IMR-90 (cell line): ENCODE measurements around the gene SGK1. TPM values are rescaled to one million over a fixed set of nuclear protein-coding genes. Genes with fewer than 3 reads are reported as not detected.

Source experiments
- ATAC-seq: fragments of 200-7000 bp; cut with Tn5 transposase; 2 replicates; pipeline ENCODE4 v1.9.1; 2020; ENCODE audit warnings: low read depth, mild to moderate bottlenecking, moderate library complexity
- BruUV-seq: library from RNA; stranded (reverse); fragments of 400-500 nt; replicated peaks from 2 replicates; lab custom pipeline; 2021; lab: Mats Ljungman, UMichigan
- CTCF ChIA-PET: fragments of 300-600 bp; formaldehyde crosslinking; extraction: SDS; loops from one replicate; lab custom pipeline; 2021; ENCODE audit warnings: antibody characterized with exemption; lab: Yijun Ruan, JAX
- POLR2A ChIA-PET: fragments of 300-600 bp; sonication (Branson Sonifier 250); formaldehyde crosslinking; loops from one replicate; lab custom pipeline; 2022; ENCODE audit warnings: antibody characterized with exemption; ENCODE audit not compliant: unreplicated experiment; lab: Charles Lee
- DNase-seq: peaks from one replicate; pipeline ENCODE4 v3.0.0; 2013
- H2AFZ ChIP-seq: replicated peaks from 2 replicates; pipeline ENCODE3; 2013; ENCODE audit warnings: low read length, mild to moderate bottlenecking; ENCODE audit not compliant: poor library complexity
- H2AK5ac ChIP-seq: 2 replicates; pipeline ENCODE4 v1.6.1; 2013; ENCODE audit warnings: low read depth, low read length, inconsistent platforms
- H2AK9ac ChIP-seq: replicated peaks from 2 replicates; pipeline ENCODE3; 2013; ENCODE audit warnings: mild to moderate bottlenecking, low read depth, low read length, moderate library complexity; ENCODE audit not compliant: poor library complexity
- H2BK120ac ChIP-seq: 2 replicates; pipeline ENCODE4 v1.6.1; 2013; ENCODE audit warnings: low read depth, low read length, inconsistent platforms
- H2BK15ac ChIP-seq: 3 replicates; pipeline ENCODE4 v1.6.1; 2013; ENCODE audit warnings: low read depth, low read length, inconsistent platforms
- H2BK20ac ChIP-seq: 2 replicates; pipeline ENCODE4 v1.6.1; 2013; ENCODE audit warnings: low read depth, mild to moderate bottlenecking, inconsistent platforms, low read length, moderate library complexity
- H2BK5ac ChIP-seq: 2 replicates; pipeline ENCODE4 v1.6.1; 2013; ENCODE audit warnings: mild to moderate bottlenecking, low read depth, low read length, inconsistent platforms; ENCODE audit not compliant: poor library complexity, severe bottlenecking
- H3K14ac ChIP-seq: replicated peaks from 2 replicates; pipeline ENCODE4 v1.6.1; 2013; ENCODE audit warnings: low read depth, low read length, inconsistent platforms
- H3K18ac ChIP-seq: 2 replicates; pipeline ENCODE4 v1.6.1; 2013; ENCODE audit warnings: low read depth, low read length, control low read depth
- H3K23ac ChIP-seq: 2 replicates; pipeline ENCODE4 v1.6.1; 2013; ENCODE audit warnings: low read depth, low read length, inconsistent platforms
- H3K27ac ChIP-seq: 2 replicates; pipeline ENCODE4 v1.5.1; 2013; ENCODE audit warnings: mild to moderate bottlenecking, control low read depth, low read length; ENCODE audit not compliant: insufficient read depth
- H3K27me3 ChIP-seq: 2 replicates; pipeline ENCODE4 v1.6.1; 2013; ENCODE audit warnings: low read length; ENCODE audit not compliant: control insufficient read depth, insufficient read depth
- H3K36me3 ChIP-seq: 2 replicates; pipeline ENCODE4 v1.6.1; 2013; ENCODE audit warnings: low read length, mixed read lengths; ENCODE audit not compliant: control insufficient read depth, insufficient read depth
- H3K4ac ChIP-seq: 2 replicates; pipeline ENCODE4 v1.6.1; 2013; ENCODE audit warnings: low read depth, low read length, inconsistent platforms
- H3K4me1 ChIP-seq: 2 replicates; pipeline ENCODE4 v1.6.1; 2013; ENCODE audit warnings: low read length, mixed read lengths; ENCODE audit not compliant: control insufficient read depth, insufficient read depth
- H3K4me2 ChIP-seq: 2 replicates; pipeline ENCODE4 v1.6.1; 2013; ENCODE audit warnings: low read depth, mild to moderate bottlenecking, control low read depth, low read length, moderate library complexity
- H3K4me3 ChIP-seq: 2 replicates; pipeline ENCODE4 v1.5.1; 2013; ENCODE audit warnings: low read depth, mild to moderate bottlenecking, control low read depth, low read length, moderate library complexity; ENCODE audit not compliant: insufficient read depth
- H3K56ac ChIP-seq: 2 replicates; pipeline ENCODE4 v1.6.1; 2013; ENCODE audit warnings: low read length, inconsistent platforms; ENCODE audit not compliant: insufficient read depth; ENCODE audit errors: extremely low read depth
- H3K79me1 ChIP-seq, 2 experiments: 2 replicates each; pipeline ENCODE4 v1.6.1; 2013; ENCODE audit warnings: low read length in 2 of 2, inconsistent platforms in 1 of 2, low read depth in 1 of 2
- H3K9ac ChIP-seq: 2 replicates; pipeline ENCODE4 v1.6.1; 2013; ENCODE audit warnings: low read depth, low read length, control low read depth
- H3K9me1 ChIP-seq: 2 replicates; pipeline ENCODE4 v1.6.1; 2013; ENCODE audit warnings: low read length, inconsistent platforms; ENCODE audit not compliant: insufficient read depth
- H3K9me3 ChIP-seq: 2 replicates; pipeline ENCODE4 v1.6.1; 2013; ENCODE audit warnings: low read length; ENCODE audit not compliant: control insufficient read depth, insufficient read depth
- H4K20me1 ChIP-seq: 2 replicates; pipeline ENCODE4 v1.6.1; 2013; ENCODE audit warnings: low read length, inconsistent platforms; ENCODE audit not compliant: insufficient read depth
- H4K5ac ChIP-seq: 2 replicates; pipeline ENCODE4 v1.6.1; 2013; ENCODE audit warnings: mild to moderate bottlenecking, low read depth, low read length, control low read depth
- H4K8ac ChIP-seq, 2 experiments: 2 replicates each; pipeline ENCODE4 v1.6.1; 2013; ENCODE audit warnings: low read depth in 2 of 2, low read length in 2 of 2, control low read depth in 1 of 2, inconsistent platforms in 1 of 2
- H4K91ac ChIP-seq: 2 replicates; pipeline ENCODE4 v1.6.1; 2013; ENCODE audit warnings: low read depth, low read length, inconsistent platforms; ENCODE audit not compliant: insufficient read depth
- BHLHE40 ChIP-seq: fragments of 150-350 bp; IDR thresholded peaks from 2 replicates; pipeline ENCODE4 v1.6.1; 2016; ENCODE audit warnings: mild to moderate bottlenecking, low read depth, low read length
- WGBS, 2 experiments: methylation state at CpG; one replicate each; pipeline versions ENCODE4 v1.1.5 to v1.1.7; 2013; ENCODE audit warnings: missing lambda C conversion rate in 2 of 2; ENCODE audit not compliant: insufficient read length in 1 of 2; ENCODE audit errors: extremely low coverage in 2 of 2; 5-methylcytosine and 5-hydroxymethylcytosine counted together
- dilution Hi-C: fragments of 300-500 bp; cut with HindIII; formaldehyde crosslinking; loops from one replicate; pipeline ENCODE4 v1.14.3; 2018; ENCODE audit warnings: low sequenced_read_pairs; ENCODE audit not compliant: unreplicated experiment
- in situ Hi-C: fragments of 300-500 bp; cut with MboI; formaldehyde crosslinking; loops from 3 replicates; pipeline ENCODE4 v1.14.3; 2019; ENCODE audit warnings: low sequenced_read_pairs, inconsistent platforms, mixed read lengths
- intact Hi-C: fragments of 100-400 bp; cut with micrococcal nuclease; formaldehyde crosslinking; loops from 2 replicates; pipeline ENCODE4 v1.10.0; 2022
- polyA plus RNA-seq, 3 experiments: library from polyadenylated mRNA; depleted of rRNA; stranded (reverse); fragments of >200 nt; gene quantifications; 2 replicates each; pipeline ENCODE4 v1.2.3, GENCODE V29; 2012; ENCODE audit warnings: low replicate concordance in 1 of 3
- total RNA-seq: library from RNA; depleted of rRNA; stranded (reverse); fragments of >200 nt; gene quantifications from 2 replicates; pipeline ENCODE4 v1.2.3, GENCODE V29; 2012

SGK1 gene
- total and polyA plus RNA-seq, 2 of the 4 experiments (the other 2 are of a cell fraction): 121 to 255 TPM

DNA sequence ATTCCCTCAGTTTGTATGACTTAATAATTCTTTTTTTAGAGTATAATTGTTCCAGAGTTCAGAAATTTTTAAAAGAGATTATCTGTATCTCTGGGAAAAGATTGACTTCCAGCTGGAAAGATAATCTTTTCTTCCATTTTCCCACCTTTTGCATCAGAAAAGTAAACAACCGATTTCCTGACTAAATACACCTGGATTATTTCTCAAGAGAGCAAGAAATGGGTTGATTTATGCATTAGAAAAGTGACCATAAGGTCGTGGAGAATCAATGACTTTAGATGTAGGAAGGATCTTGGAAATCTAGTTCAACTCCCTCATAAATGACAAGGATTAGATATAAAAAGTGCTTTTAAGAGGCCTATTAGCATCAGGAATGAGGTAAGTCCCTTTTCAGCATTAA lies 79.9 kb downstream of the SGK1 start:
- no peak overlapping the region for H3K14ac ChIP-seq
- no peaks in the 10 kb centered on the region for H3K27me3 ChIP-seq
- H3K4me1 ChIP-seq: peaks cover 5% of the 10 kb centered on the region; the same call in 1 of the 2 replicates
- WGBS, 2 experiments: no CpG with 5 or more reads among the region's 2 CpGs
- in situ Hi-C loops (no loop called here), intact Hi-C loops (no loop called here), dilution Hi-C loops (no loop called here)
- H4K5ac ChIP-seq: no peak overlapping the region
- no peaks in the 10 kb centered on the region for H4K20me1 ChIP-seq
- no peak overlapping the region for H2BK20ac ChIP-seq
- H3K18ac ChIP-seq: no peak overlapping the region
- no peak overlapping the region for H2BK5ac ChIP-seq
- no peaks in the 10 kb centered on the region for H3K79me1 ChIP-seq
- H3K27ac ChIP-seq: no peak overlapping the region
- DNase-seq: no peak
- ATAC-seq: no peak
- no peaks in the 10 kb centered on the region for H3K9me3 ChIP-seq
- no TSS peak for BruUV-seq
- no peak overlapping the region for H4K8ac ChIP-seq
- no peak overlapping the region for H3K4me3 ChIP-seq
- H3K23ac ChIP-seq: no peak overlapping the region
- no peak overlapping the region for H4K91ac ChIP-seq
- no peak overlapping the region for H3K56ac ChIP-seq
- H3K4ac ChIP-seq: no peak overlapping the region
- TF ChIP-seq BHLHE40: no peak
- CTCF ChIA-PET: no interaction called here
- no peak overlapping the region for H3K4me2 ChIP-seq
- H2BK15ac ChIP-seq: no peak overlapping the region
- no peak overlapping the region for H2AK9ac ChIP-seq
- H2AFZ ChIP-seq: no peak overlapping the region
- POLR2A ChIA-PET: no interaction called here
- no peaks in the 10 kb centered on the region for H3K36me3 ChIP-seq
- no peaks in the 10 kb centered on the region; the same call in 1 of the 2 replicates for H3K9me1 ChIP-seq
- H2AK5ac ChIP-seq: no peak overlapping the region
- no peak overlapping the region for H2BK120ac ChIP-seq
- no peak overlapping the region for H3K9ac ChIP-seq
